Inferior parietal cortex (tissue), 1 donor: ENCODE data around the gene SERGEF.

Source experiments
- DNase-seq: peaks from one replicate; pipeline ENCODE4 v3.0.0-alpha.2; 2016; ENCODE audit errors: extremely low spot score

SERGEF gene

DNA sequence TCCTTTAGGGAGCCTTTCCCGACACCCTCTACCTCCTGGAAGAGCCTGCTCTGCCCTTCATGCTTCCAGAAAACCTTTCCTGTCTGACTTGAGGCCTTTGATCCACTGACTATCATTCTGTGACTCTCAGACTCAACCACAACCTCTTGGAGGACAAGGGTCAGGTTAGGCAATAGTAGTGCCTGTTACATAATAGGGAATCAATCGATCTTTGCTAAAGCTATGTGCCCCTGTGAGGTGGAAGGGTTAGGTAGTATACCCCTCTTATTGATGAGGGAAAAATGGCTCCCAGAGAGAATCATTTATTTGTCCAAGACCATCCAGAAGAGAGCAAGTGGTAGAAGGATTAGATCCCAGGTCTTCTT, 262.1 kb downstream of the SERGEF start:
- no peak for DNase-seq

- DNase-seq: no peak
Observed at GRCh38 chr11:17750013-17750800, 262.6 kb downstream of the SERGEF start.

DNA sequence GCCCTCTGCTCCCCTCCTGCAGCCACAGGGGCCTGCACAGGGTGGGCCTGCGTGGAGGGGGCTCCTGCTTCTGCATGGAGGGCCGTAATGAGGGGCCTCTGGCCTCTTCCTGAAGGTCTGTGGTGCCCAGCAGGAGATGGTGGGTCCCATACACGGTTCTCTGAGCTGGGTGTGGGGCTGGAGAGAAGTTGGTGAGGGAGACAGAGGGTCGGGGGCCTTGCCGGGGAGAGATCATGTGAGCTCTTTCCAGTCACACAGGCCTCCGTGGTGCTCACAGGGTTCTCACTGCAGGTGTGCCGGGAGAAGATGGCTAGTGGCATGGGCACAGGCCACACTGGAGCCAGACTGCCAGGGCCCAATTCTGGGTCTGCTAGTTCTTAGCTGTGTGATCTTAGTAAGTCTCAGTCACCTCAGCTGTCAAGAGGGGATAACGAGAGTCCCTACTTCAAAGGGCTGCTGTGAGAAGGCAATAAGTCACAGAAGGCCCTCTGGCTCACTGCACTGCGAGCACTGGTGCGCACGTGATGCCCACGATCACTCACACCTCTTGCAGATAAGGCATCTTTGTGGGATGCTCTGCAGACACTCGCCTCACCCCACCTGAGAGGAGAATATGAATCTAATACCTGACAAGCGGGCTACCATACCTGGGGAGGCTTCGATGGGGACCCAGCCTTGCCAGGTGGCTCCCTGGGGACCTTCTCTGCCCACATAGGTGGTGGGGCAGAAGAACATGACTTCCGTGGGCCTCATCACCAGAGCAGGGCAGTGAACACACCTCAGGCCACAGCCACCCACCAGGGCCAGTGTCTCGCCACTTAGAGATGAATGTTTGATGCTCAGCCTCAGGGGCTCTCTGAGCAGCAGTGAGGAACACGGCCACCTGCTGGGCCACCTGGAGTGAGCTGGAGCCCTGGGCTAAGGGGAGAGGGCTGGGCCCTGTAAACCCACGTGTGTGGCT, 263.8 kb downstream of the SERGEF start:
- no peak for DNase-seq

- DNase-seq: no peak
Observed at GRCh38 chr11:17748044-17748443, 264.8 kb downstream of the SERGEF start.

- no peak for DNase-seq
Observed at GRCh38 chr11:17747131-17747955, 265.5 kb downstream of the SERGEF start.

DNA sequence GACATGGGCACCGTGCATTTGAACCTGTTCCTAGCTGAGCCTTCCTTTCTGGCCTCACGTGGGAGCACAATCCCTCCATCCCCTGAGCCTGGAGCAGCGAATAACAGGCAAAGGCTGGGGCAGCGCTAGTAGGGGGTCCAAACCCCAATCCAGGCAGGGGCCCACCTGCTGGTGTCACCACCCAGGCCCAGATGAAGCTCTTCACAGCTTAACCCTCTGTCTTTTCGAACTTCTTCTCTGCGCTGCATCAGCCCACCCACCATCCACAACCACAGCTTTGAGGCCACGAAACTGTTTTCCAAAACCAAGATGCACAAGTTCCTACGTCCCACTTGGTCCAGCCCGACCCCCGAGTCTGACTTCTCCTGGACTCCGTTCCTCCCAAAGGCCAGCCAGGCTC, 266.8 kb downstream of the SERGEF start:
- no peak for DNase-seq

DNA sequence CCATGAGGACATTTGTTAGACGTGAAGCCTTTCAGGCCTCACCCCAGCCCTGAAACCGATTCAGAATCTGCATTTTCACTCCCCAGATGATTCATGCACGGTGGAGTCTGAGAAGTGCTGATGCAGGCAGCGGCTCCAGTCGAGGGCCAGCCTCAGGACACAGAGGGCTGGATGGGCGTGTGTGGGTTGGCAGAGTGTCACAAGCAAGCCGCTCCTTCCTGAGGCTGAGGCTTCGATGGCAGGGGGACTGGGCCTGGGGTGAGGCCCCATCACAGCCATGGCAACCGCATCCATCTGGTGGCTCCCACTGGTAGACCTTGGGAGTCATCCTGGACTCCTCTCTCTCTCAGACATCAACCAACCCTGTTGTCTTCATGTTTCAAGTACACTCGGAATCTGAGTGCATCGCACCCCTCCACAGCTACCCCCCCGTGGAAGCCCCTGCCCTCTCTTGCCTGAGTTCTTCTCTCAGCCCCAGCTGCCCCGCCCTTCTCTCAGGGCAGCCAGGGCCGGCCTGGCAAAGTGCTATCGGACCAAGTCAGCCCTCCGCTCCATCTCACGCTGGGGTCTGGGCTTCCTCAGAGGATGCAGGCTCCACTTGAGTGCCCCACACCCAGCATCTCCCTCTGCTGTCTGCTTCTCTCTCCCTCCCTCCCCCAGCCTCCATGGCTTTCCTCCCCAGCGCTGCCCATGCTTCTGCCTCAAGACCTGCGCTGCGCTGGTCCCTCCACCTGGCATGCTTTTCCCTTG, 267.6 kb downstream of the SERGEF start:
- no peak for DNase-seq

- DNase-seq: no peak
Observed at GRCh38 chr11:17744151-17744940, 268.5 kb downstream of the SERGEF start.

GRCh38 chr11:17743808-17744119, 269.1 kb downstream of the SERGEF start:
- no peak for DNase-seq

- no peak for DNase-seq
Observed at GRCh38 chr11:17743026-17743807, 269.6 kb downstream of the SERGEF start.

GRCh38 chr11:17742019-17742418, 270.8 kb downstream of the SERGEF start:
- DNase-seq: no peak

DNA sequence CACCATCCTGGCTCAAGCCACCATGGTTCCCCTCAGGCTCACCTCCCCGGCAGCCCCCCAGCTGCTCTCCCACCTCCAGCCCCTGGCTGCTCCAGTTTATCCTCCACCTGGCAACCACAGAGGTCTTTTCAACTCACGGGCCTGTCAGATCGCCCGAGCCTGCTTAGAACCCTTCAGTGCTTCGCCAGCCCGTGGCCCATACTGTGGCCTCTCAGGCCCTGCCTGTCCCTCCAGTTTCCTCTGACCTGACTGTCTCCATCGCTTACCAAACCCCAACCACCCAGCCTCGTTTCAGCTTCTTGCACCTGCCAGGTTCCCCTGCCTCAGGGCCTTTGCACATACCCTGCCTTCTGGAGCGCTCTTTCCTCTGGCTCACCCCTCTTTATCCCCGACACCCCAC, 271.4 kb downstream of the SERGEF start:
- no peak for DNase-seq

- DNase-seq: no peak
Observed at GRCh38 chr11:17740649-17741235, 272.1 kb downstream of the SERGEF start.

- no peak for DNase-seq
Observed at GRCh38 chr11:17739945-17740338, 272.9 kb downstream of the SERGEF start.

GRCh38 chr11:17738151-17738973, 274.5 kb downstream of the SERGEF start:
- DNase-seq: no peak
